ENCODE measurements around the gene DEUP1.
"Not testable (repeated sequence)": the region's sequence is repeated elsewhere in the genome, so short reads cannot be mapped to it uniquely, and the experiment has no call there.

The DEUP1 gene, protein sequence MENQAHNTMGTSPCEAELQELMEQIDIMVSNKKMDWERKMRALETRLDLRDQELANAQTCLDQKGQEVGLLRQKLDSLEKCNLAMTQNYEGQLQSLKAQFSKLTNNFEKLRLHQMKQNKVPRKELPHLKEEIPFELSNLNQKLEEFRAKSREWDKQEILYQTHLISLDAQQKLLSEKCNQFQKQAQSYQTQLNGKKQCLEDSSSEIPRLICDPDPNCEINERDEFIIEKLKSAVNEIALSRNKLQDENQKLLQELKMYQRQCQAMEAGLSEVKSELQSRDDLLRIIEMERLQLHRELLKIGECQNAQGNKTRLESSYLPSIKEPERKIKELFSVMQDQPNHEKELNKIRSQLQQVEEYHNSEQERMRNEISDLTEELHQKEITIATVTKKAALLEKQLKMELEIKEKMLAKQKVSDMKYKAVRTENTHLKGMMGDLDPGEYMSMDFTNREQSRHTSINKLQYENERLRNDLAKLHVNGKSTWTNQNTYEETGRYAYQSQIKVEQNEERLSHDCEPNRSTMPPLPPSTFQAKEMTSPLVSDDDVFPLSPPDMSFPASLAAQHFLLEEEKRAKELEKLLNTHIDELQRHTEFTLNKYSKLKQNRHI

DNA sequence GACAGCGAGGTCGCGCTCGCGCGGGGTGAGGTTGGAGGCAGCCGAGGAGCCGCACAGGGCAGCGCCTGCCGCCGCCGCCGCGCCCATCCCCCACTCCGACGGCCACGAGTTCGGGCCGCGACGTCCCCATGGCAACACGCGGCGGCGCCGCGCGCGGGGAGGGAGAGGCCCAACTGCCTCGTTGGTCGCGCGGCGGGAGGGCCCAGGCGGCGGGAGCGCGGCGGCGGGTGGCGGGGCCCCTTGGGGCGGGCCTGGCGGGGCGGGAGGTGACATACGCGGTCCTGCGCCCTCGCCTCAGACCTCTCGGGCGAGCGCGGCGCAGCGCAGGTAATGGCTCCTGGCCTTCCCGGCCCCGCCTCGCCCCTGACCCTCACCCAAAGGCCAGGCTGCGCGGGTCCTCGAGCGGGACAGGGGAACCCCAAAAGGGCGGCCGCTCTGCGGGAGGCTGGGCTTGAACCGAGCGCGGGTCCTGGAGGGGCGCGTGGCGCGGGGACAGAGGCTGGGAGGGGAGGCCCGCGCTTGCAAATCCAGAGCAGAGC, at the start of gene DEUP1:
Gene DEUP1, plus strand, starts transcription at position 297 of the 539 bp plus-strand sequence. CDS start 1,518 bp downstream, outside the sequence.
- peak; percentile 85 for DNase-seq

DNA sequence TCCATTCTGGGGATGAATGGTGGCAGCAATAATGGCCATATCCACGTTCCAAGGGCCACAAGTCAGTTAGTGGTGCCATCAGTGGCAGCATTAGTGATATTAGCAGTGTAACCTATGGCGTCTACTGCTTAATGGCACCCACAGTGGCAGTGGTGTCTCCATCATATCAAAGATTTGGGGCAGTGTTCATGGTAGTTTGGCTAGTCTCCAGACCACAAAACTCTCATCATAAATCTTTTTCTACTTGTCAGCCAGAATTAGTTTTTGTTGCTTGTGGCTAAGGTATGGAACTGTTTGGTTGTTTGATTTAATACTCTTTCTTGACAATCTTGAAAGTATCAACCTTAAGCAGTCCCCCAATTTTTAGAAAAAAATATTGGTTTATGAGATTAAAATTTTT, 45.1 kb upstream of the DEUP1 start:
- DNase-seq: no peak

DNA sequence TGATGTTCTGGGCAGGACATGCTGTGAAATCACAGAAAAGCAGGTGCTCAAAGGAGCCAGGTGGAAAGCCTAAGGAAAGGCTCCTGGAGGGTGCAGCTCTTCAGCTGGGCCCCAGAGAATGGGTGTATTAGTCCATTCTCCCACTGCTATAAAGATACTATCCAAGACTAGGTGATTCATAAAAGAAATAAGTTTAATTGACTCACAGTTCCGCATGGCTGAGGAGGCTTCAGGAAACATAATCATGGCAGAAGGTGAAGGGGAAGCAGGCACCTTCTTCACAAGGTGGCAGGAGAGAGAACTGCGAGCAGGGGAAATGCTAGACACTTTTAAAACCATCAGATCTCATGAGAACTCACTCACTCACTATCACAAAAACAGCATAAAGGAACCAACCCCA, 43.1 kb upstream of the DEUP1 start:
- no peak for DNase-seq

DNA sequence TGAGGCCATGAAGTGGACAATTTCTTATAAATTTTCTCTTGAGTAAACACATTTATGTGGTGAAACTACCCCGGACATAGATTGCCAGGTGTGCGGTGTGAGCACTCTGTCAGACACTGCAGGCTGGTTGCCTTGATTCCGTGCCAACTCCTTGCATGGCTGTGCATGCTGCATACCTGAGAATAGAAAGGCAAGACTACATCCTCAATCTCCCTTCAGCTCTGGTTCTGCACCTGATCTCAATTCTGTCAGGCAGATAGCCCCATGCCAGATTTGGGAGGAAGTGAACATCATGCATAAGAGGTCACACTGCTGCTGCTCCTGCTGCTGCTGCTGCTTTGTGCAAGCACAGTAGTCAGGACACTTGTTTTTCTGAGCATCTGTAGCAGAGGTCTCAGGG, 42.5 kb upstream of the DEUP1 start:
- no peak for DNase-seq

DNA sequence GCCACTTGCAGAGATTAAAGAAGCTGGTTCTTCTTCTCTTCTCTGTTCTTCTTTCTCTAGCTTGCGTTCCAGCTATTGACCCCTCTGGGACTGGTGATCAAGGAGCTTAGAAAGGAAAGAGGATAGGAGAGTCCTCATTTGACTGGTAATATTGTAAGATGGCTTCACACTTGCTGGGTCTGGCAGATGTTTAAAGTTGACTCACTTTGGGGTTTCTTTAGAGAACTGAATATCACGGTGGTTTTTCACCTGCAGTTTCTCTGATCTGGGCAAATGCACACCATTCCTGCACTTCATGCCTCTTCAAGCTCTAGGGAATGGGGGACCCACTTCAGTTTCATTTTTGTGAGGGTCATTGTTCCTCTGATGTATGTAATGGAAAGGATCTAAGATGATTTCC, 41.8 kb upstream of the DEUP1 start:
- no peak for DNase-seq

DNA sequence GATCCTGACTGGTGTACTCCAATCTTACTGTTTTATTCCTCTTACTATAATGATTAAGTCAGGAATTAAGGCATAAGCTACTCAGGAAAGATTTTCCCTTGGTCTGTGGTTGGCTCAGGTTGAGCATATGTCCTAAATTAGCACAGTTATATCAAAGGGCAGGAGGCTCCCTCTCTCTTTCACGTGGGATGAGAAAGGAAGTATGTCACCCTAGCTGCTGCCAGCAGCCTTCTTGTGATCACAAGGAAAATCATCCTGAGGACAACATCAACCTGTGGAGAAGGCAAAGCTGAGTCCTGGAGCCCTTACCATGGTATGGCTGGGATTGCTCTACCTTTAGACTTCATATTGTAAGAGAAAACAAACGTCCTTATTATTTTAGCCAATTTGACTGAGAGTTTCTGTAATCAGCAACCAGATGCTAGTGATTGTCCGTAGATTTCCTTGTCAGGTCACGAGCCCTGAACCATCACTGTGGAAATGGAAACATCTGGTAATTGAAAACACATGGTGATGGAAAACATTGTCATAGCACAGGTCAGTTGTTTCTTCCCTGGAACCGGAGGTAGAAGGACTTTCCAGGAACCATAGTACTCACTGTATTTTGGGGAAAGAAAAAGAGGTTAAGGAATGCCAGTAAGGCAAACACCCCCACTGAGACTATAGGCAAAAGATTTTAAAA, 40.6 kb upstream of the DEUP1 start:
- DNase-seq: no peak

DNA sequence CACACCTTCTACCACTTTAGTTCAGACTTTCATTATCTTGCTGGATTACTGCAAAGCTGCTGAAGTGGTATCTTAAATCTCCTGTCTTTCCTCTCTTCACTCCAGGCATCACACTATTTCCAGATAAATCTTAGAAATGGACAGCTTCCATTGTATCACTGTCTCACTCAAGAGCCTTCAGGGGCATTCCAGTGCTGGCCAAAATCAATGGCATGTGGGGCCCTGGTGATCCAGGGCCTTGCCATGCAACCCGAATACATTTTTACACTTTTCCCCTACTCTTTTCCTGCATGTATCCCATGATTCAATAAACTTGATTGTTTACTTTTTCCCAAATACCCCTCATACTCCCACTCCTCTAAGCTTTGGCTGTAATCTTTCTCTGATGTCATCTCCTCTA, 39.4 kb upstream of the DEUP1 start:
- no peak for DNase-seq

DNA sequence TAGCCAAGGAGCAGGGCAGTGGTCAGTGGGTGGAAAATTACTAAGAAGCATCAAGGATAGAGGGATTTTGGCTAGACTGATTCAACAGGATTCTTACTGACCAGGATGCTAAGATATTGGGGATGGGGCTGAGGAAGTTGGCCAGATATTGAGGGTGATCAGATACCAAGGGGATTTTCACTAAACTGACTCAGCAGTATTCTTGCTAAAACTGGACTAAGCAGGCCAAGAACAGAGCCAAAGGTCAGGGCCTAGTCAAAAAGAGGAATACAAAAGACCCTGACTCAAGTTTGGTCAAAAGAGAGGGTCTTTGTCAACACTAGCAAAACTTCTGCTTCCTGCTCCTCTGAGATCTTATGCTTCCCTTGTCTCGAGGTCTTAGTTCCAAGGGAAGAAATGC, 38.6 kb upstream of the DEUP1 start:
- no peak for DNase-seq

DNA sequence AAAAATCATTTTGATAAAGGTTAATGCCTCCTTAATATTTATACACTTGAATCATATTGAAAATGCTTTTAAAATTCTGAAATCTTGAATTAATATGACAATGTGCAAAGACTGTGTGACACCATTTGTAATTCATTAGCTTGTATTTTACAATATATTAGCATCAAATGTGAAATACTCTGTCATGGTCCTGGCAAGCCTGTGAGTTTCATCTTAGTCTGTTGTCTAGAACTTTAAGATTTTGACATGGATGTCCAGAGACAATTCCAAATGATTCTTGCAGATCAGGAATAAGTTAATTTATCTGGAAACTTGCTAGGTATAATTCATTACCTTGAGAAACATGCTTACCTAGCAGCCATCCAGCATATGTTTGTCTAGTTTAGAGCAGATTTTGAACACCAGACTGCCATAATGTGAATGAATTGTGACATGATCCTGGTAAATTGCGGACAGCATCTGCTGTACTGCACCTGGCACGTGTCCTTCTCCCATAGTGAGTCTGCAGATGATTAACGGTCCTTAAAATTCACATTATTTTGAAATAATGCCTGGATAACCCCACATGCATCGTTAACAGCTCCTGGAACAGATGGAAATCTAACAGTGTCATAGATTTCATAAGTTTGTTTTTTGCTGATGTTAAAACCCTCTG, 34.5 kb upstream of the DEUP1 start:
- peak; percentile 37 for DNase-seq

DNA sequence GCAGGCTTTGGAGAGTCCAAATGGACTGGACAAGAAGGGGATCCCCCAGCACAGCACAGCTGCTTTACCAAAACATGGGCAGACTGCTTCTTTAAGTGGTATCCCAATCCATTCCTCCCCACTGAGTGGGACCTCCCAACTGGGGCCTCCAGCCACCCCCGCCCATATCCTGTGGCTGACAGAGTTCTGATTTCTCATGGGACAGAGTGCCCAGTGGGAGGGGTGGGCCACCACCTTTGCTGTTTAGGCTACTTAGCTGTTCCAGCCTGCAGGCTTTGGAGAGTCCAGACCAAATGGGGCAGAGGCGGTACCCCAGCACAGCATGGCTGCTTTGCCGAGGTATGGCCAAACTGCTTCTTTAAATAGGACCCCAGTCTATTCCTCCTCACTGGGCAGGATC, 26.9 kb upstream of the DEUP1 start:
- no peak for DNase-seq

DNA sequence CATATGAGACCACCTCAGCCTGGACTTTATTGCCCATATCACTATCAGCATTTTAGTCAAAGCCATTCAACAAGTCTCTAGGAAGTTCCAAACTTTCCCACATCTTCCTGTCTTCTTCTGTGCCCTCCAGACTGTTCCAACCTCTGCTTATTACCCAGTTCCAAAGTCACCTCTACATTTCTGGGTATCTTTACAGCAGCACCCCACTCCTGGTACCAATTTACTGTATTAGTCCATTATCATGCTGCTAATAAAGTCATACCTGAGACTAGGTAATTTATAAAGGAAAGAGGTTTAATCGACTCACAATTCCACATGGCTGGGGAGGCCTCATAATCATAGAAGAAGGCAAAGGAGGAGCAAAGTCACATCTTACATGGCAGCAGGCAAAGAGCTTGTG, 16.1 kb upstream of the DEUP1 start:
- not testable (repeated sequence) for DNase-seq

DNA sequence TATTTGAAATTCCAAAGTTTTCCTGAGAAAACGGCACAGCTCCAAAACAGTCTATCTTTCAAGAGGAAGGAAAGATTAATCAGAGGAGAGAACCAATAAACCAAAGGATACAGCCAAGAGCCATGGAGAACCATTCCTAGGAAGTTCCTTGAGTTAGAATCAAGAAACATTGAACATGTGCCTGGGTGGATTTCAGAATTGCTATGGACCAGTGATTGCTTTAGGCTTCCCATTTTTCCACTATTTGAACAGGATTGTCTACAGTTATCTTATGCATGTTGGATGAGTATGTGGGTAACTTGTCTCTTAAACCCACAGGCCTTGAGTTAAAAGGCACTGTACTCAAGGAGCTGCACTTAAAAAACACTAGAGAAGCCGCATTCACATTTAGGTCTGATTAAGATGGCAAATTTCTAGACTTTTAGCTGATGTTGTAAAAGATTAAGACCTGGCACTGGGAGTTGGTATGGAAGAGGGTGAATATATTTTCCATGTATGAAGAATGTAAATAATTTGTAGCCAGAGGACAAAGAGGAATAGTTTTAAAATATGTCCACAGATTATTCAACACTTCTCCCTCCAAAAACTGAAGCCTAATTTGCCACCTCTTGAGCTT, 11.2 kb upstream of the DEUP1 start:
- DNase-seq: no peak

DNA sequence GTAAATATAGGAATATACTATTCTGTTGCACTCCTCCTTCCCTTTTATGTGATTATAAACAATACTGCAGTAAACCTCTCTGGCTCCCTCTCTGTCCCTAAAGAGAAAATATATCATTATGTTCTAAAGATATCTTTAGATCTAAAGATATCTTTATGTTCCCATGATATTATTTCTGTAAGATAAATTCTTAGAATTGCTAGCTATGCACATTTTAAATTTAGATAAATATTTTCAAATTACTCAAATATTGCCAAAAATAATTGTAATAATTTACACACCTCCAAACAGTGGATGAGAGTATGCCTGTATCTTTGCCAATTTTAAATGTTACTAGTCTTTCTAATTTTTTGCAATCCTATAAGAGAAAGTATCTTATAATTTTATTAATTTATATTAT, 10.3 kb upstream of the DEUP1 start:
- no peak for DNase-seq

DNA sequence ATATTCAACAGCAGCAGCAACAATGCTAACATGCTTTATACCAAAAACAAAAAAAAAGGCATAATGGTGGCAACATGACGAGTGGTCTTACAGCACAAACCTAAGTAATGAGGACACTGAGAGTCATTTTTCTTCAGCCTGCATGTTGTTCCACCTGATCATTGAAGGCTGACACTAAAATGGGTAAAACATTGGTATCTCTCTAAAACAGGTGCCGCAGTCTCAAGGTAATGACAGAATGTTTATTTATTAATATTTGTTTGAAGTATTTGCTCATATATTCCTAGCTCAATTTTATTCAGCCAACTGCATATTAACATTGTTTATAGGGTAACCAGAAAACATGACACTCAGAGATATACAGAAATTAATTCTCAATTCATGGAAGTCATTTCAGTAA, 8.3 kb upstream of the DEUP1 start:
- no peak for DNase-seq

DNA sequence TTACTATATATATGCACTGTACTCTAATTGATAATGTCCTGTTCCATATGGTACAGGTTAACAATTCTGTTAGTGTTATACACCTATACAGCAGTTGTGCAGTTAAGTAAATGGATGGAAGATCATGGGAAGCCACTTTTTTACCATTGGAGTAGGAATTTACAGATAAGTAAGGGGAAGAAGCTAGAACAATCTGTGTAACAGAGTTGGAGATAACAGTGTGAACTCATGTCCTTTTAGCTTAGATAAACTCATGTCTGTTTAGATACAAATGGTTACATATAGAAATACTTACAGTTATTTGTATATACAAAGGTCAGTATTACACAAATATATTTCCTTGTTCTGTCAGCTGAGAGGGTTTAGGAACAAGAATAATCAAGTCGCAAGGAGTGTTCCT, 6.8 kb upstream of the DEUP1 start:
- DNase-seq: no peak

DNA sequence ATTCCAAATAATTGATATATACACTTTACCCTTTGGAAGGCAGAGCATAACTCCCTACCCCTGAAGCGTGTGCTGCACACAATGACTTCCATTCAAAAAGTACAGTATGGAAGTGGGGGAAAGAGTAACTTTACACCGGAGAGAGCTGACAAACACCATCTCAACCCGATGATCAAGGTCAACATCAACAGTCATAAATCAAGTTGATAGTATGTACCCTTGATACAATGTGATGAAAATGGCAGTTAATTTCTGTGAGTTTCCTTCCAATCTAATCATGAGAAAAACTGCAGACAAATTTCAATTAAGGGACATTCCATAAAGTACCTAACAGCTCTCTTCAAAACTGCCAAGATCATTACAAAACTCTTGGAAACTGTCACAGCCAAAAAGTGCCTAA, 6.0 kb upstream of the DEUP1 start:
- DNase-seq: no peak

DNA sequence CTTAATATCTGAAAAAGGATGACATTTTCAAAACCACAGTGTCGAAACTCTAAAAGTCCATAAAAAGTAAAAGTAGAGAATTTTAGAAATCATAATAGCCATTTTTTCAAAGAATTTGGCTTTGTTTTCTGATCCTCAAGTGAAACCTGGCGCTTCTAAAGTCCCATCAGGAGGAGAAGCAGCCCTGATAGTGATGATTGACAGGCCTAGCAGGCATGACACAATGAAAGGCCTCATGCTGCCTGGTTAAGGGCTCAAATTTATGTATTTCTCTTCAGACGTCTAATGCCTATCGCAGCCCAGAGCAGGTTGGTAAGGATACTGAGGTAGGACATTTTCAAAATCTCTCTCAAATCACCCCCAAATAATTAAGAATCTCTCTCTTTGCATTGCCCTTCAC, 3.9 kb upstream of the DEUP1 start:
- DNase-seq: no peak

DNA sequence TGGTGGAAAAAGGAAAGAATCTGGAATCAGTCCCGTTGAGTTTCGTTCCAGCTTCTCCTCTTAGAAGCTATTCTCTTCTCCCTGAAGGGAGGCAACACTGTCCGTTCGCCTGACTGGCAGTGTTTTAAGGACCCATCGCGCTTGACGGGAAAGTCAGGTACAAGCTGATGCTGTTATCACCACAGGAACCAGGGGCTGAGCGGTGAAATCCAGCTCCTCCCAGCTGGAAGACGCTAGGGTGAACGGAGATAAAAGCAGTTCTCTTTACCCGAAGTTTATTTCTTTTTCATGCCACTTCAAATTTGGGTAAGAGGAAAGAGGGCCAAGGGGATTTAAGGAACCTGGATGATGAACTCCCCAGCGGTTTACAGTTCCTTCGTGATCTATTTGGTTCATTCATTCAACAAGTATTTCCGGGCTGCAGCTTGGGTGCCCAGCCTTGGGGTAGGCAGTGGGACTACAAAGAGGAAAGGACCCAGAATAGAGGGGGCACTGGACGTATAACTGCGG, 551 bp upstream of the DEUP1 start:
- no peak for DNase-seq

DNA sequence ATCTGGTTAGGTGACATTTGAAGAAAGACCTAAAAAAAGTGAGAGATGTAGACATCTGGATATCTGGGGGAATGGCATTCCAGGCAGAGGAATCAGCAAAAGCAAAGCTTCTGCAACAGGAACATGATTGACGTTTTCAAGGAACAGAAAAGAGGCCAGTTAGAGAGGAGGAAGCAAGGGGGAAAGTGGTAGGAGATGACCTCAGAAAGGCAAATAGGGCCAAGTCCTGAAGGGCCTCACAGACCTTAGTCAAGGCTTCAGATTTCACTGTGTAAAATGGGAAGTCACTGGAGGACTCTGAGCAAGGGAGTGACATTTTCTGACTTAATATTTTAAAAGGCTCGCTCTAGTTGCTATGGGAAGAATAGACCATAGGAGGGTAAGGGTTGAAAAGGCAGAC, 9.7 kb downstream of the DEUP1 start:
- DNase-seq: no peak

DNA sequence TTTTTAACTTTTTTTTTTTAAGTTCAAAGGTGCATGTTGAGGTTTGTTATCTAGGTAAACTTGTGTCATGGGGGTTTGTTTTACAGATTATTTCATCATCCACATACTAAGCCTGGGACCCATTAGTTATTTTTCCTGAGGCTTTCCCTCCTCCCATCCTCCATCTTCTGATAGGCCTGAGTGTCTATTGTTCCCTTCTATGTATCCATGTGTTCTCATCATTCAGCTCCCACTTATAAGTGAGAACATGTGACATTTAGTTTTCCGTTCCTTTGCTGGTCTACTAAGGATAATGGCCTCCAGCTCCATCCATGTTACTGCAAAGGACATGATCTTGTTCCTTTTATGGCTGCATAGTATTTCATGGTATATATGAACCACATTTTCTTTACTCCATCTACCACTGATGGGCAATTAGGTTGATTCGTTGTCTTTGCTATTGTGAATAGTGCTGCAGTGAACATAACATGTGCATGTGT, 14.4 kb downstream of the DEUP1 start:
- DNase-seq: no peak

DNA sequence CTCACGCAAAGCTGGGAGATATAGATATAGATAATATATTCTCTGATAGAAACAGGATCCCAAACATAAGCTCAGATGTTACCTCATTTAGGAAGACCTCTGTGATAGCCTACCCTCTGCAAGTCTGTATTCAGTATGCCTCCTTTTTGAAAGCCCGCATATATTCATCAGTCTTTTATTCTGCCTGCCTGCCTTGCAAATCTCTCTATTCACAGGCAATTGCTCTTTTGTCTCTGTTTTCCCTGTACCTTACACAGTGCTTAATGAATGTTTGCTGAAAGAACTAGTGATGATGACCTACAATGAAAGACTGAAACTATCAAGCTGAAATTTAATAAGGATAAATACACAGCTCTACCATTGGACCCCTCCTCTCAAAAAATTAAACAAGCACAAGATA, 18.4 kb downstream of the DEUP1 start:
- DNase-seq: no peak

DNA sequence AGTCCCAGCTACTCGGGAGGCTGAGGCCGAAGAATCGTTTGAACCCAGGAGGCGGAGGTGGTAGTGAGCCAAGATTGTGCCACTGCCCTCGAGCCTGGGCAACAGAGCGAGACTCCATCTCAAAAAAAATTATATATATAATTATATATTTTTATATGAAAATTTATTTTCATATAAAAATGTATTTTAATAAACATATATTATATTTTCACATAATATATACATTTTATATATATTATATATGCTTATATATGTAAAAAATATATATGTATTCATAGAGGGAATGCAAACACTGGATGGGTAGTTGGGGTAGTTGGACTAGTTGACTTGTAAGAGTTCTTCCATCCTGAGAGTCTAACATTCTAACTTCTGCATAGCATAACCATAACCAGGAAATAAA, 20.3 kb downstream of the DEUP1 start:
- no peak for DNase-seq

DNA sequence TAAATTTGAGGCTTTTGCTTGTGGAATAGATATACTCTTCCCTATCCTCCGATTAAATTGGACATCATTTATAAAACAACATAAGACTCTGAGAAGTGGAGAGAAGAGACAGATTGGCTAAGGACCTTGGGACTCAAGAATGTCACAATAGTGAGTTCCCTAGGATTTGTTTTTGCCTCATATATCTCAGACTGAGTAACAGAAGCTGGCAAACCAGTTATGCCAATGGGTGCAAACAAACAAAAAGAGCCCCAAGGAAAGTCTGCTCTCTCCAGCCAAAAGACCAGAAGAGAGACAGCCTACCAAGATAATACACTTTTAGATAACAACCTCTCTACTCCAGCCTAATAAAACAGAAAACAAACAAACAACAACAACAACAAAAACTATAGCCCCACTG, 28.9 kb downstream of the DEUP1 start:
- DNase-seq: no peak

Data from eye (tissue), 1 donor.